Esophagus squamous epithelium (tissue), 5 donors: ENCODE measurements around the gene AADACL4. TPM values are rescaled to one million over a fixed set of nuclear protein-coding genes. Genes with fewer than 3 reads are reported as not detected.
"Not testable (repeated sequence)": the region's sequence is repeated elsewhere in the genome, so short reads cannot be mapped to it uniquely, and the experiment has no call there.

Source experiments
- DNase-seq: peaks from one replicate; lab custom pipeline; 2025; lab: John Stamatoyannopoulos, UW
- H3K27ac ChIP-seq, 4 donors: fragments of 200-600 bp; sonication (generic); one replicate each; pipeline ENCODE4 v1.5.1; 2016 to 2019; ENCODE audit warnings: mild to moderate bottlenecking in 1 of 4
- H3K27me3 ChIP-seq, 4 donors: fragments of 200-600 bp; sonication (generic); 1 replicate in 3 of 4; 2 replicates in 1 of 4; pipeline versions ENCODE4 v1.5.1 to v1.6.0; 2017 to 2021; ENCODE audit warnings: antibody characterized with exemption in 1 of 4
- H3K36me3 ChIP-seq, 3 donors: fragments of 200-600 bp; sonication (generic); one replicate each; pipeline ENCODE4 v1.5.1; 2016 to 2019
- H3K4me1 ChIP-seq, 3 donors: fragments of 200-600 bp; sonication (generic); one replicate each; pipeline ENCODE4 v1.5.1; 2017 to 2019
- H3K4me3 ChIP-seq, 4 donors: fragments of 200-600 bp; sonication (generic); 1 replicate in 3 of 4; 2 replicates in 1 of 4; pipeline ENCODE4 v1.5.1; 2016 to 2019; ENCODE audit warnings: mild to moderate bottlenecking in 2 of 4, moderate library complexity in 1 of 4
- H3K9me3 ChIP-seq, 3 donors: fragments of 200-600 bp; sonication (generic); one replicate each; pipeline ENCODE4 v1.5.1; 2016 to 2019
- CTCF ChIP-seq, 6 experiments: fragments of 450-650 bp in 4 of 6; fragments of 200-600 bp in 2 of 6; sonication (generic) in 2 of 6; IDR thresholded peaks; one replicate each; pipeline ENCODE4 v1.5.1; 2016 to 2019; ENCODE audit warnings: antibody characterized with exemption in 6 of 6, mild to moderate bottlenecking in 4 of 6, moderate library complexity in 4 of 6
- POLR2A ChIP-seq, 4 donors: fragments of 450-650 bp; IDR thresholded peaks; one replicate each; pipeline ENCODE4 v1.6.1; 2017; ENCODE audit warnings: antibody characterized with exemption in 4 of 4, mild to moderate bottlenecking in 4 of 4, moderate library complexity in 3 of 4
- WGBS, 2 donors: methylation state at CpG; one replicate each; pipeline ENCODE4 v1.1.5; 2018; 5-methylcytosine and 5-hydroxymethylcytosine counted together
- intact Hi-C: fragments of 100-400 bp; cut with DNase I; formaldehyde crosslinking; loops from one replicate; pipeline ENCODE4 v1.15.0; 2022
- total RNA-seq, 4 donors: library from RNA; depleted of rRNA; stranded (reverse); fragments of >200 nt; gene quantifications; one replicate each; pipeline ENCODE4 v1.1.0, GENCODE V29; 2016
- donor health status: DM: yes; HTN: yes; CAD: no.

The AADACL4 gene
- total RNA-seq, 4 donors from 2014 or later: not detected

DNA sequence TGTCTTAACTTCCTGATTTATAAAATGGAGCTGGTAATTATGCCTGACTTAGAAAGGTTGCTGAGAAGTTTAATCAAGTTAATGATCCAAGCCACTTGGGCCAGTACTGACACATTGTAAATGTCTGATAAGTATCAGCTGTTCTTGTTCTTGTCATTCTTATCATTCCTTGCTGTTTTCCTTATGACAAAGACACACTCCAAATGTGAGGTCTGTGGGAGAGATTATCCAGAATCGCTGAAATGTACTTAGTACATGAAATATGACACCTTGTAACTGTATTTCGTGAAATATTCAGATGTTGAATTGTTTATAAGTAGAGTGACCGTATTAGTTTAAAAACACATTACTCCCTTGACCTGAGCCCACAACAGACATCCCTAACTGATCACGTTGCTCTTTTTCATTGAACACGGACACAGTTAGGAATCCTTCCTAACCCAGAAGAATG is 6.1 kb downstream of the AADACL4 start:
- DNase-seq: no peak
- Histone ChIP-seq H3K27me3 (peaks cover 0 to 4% (median 0%) of the 10 kb centered on the region in 4 donors), H3K4me3 (no peak overlapping the region), H3K4me1 (no peaks in the 10 kb centered on the region), H3K36me3 (no peaks in the 10 kb centered on the region), H3K27ac (no peak overlapping the region), H3K9me3 (no peaks in the 10 kb centered on the region)
- intact Hi-C loops: no loop called here
- WGBS, 2 donors: 59 to 67% methylated on average over 5 of the region's 5 CpGs
- TF ChIP-seq POLR2A (IDR thresholded peaks at IDR 0.05) (no peak), CTCF (IDR thresholded peaks at IDR 0.05) (no peak)

GRCh38 chr1:12654004-12654567 is 10.2 kb downstream of the AADACL4 start:
- peaks cover 0 to 4% (median 0%) of the 10 kb centered on the region in 4 donors for H3K27me3 ChIP-seq
- H3K27ac ChIP-seq: no peak overlapping the region
- no peak for TF ChIP-seq POLR2A (IDR thresholded peaks at IDR 0.05)
- no peak for TF ChIP-seq CTCF (IDR thresholded peaks at IDR 0.05)
- peaks cover 0 to 6% (median 0%) of the 10 kb centered on the region in 3 donors for H3K4me1 ChIP-seq
- H3K36me3 ChIP-seq: no peaks in the 10 kb centered on the region
- intact Hi-C loops: no loop called here
- H3K9me3 ChIP-seq: no peaks in the 10 kb centered on the region
- H3K4me3 ChIP-seq: no peak overlapping the region
- WGBS, 2 donors: 71 to 86% methylated on average over 3 to 4 of the region's 4 CpGs
- DNase-seq: no peak

- peaks cover 0 to 6% (median 0%) of the 10 kb centered on the region in 3 donors for H3K4me1 ChIP-seq
- WGBS, 2 donors: 83 to 96% methylated on average over 8 of the region's 8 CpGs
- no peaks in the 10 kb centered on the region for H3K9me3 ChIP-seq
- H3K27ac ChIP-seq: no peak overlapping the region
- TF ChIP-seq POLR2A (IDR thresholded peaks at IDR 0.05): no peak
- TF ChIP-seq CTCF (IDR thresholded peaks at IDR 0.05): no peak
- peaks cover 0 to 4% (median 0%) of the 10 kb centered on the region in 4 donors for H3K27me3 ChIP-seq
- no peak for DNase-seq
- H3K4me3 ChIP-seq: no peak overlapping the region
- intact Hi-C loops: no loop called here
- H3K36me3 ChIP-seq: no peaks in the 10 kb centered on the region
These were observed 10.8 kb downstream of the AADACL4 start for GRCh38 chr1:12654657-12655056.

- no peak overlapping the region for H3K4me3 ChIP-seq
- no peaks in the 10 kb centered on the region for H3K9me3 ChIP-seq
- H3K27ac ChIP-seq: no peak overlapping the region
- H3K36me3 ChIP-seq: no peaks in the 10 kb centered on the region
- DNase-seq: no peak
- intact Hi-C loops: no loop called here
- peaks cover 0 to 6% (median 0%) of the 10 kb centered on the region in 3 donors for H3K4me1 ChIP-seq
- WGBS, 2 donors: 77 to 100% methylated on average over 3 to 4 of the region's 4 CpGs
- TF ChIP-seq POLR2A (IDR thresholded peaks at IDR 0.05): no peak
- TF ChIP-seq CTCF (IDR thresholded peaks at IDR 0.05): no peak
- no peaks in the 10 kb centered on the region for H3K27me3 ChIP-seq
These were observed 12.7 kb downstream of the AADACL4 start for GRCh38 chr1:12656575-12656974.

DNA sequence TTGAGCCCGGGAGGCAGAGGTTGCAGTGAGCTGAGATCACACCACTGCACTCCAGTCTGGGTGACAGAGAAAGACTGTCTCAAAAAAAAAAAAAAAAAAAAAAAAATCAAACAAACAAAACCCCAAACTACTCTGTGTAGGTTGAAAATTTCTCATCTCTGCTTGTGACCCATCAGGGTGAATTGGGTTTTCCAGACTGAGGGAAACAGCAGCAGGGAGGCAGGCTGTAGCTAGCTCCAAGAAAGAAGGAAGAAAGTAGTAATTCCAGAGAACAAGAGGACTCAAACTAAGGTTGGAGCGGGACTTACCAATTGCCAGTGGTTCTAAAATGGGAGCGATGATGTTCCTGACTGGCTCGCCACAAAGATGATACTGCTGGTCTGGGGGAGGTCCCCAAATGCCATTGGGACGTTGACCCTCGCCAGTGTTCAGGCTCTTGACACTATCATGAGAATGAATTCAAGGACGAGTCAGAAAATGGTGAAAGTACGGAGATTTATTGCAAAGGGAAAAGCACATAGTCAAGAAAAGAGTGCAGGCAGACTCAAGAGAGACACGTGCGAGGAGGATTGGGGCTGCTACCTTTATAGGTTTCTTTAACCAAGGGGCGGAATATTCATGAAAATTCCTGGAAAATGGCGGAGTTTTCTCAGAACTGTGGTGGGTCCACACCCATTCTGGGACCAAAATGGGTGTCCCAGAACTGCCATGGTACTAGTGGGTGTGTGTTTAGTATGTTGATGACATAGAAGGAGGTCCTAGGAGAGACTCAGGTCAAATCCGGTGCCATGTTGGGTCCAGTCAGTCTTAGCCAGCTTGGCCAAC is 13.4 kb downstream of the AADACL4 start:
- no peak for DNase-seq
- intact Hi-C loops: no loop called here

DNA sequence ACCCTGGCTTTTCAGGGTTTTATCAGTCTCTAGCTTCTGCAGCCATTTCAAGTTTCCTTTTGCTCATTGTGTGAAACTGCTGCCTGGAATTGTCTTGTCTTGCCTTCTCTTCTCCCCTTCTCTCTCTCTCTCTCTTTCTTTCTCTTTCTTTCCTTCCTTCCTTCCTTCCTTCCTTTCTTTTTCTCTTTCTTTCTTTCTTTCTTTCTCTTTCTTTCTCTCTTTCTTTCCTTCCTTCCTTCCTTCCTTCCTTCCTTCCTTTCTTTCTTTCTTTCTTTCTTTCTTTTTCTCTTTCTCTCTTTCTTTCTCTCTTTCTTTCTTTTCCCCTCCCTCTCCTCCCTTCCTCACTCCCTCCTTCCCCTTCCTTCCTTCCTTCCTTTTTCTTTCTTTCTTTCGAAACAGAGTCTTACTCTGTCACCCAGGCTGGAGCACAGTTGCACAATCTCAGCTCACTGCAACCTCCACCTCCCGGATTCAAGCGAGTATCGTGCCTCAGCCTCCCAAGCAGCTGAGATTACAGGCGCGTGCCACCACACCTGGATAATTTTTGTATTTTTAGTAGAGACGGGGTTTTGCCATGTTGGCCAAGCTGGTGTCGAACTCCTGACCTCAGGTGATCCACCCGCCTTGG is 14.1 kb downstream of the AADACL4 start:
- H3K27ac ChIP-seq, DNase-seq, H3K27me3 ChIP-seq, H3K4me3 ChIP-seq, H3K4me1 ChIP-seq, H3K9me3 ChIP-seq, intact Hi-C loops, H3K36me3 ChIP-seq: not testable (repeated sequence)
- WGBS, 2 donors: 78 to 90% methylated on average over 9 of the region's 9 CpGs

More for the DNA sequence above, 13.4 kb downstream of the AADACL4 start:
- 89% methylated on average over 12 to 13 of the region's 13 CpGs for WGBS, 2 donors
- no peaks in the 10 kb centered on the region for H3K9me3 ChIP-seq
- H3K27me3 ChIP-seq: no peaks in the 10 kb centered on the region
- no peak overlapping the region for H3K4me3 ChIP-seq
- H3K36me3 ChIP-seq: no peaks in the 10 kb centered on the region
- H3K27ac ChIP-seq: no peak overlapping the region
- peaks cover 0 to 6% (median 0%) of the 10 kb centered on the region in 3 donors for H3K4me1 ChIP-seq
- TF ChIP-seq POLR2A (IDR thresholded peaks at IDR 0.05): no peak
- no peak for TF ChIP-seq CTCF (IDR thresholded peaks at IDR 0.05)
